ENCODE results near the gene BAZ2B.

GRCh38 chr2:159445307-159445706 is 171.0 kb downstream of the BAZ2B start:
- TF ChIP-seq PATZ1 (CRISPR knock-in tag; IDR thresholded peaks at IDR 0.05; ENCODE audit: borderline replicate concordance) (no peak), RARB (CRISPR knock-in tag; IDR thresholded peaks at IDR 0.05) (no peak), ZNF8 (CRISPR knock-in tag; IDR thresholded peaks at IDR 0.05) (no peak), BACH2 (CRISPR knock-in tag; IDR thresholded peaks at IDR 0.05; ENCODE audit: borderline replicate concordance) (no peak), ZFP30 (CRISPR knock-in tag; IDR thresholded peaks at IDR 0.05) (no peak), GLIS3 (CRISPR knock-in tag; IDR thresholded peaks at IDR 0.05) (no peak)

Data from SK-N-SH treated with all-trans-retinoic acid at 6 μM for 48 hours (cell line).